PC-3 (cell line): ENCODE data around the gene LRP1B. TPM values are rescaled to one million over a fixed set of nuclear protein-coding genes. Genes with fewer than 3 reads are reported as not detected.

Source experiments
- ATAC-seq: fragments of 200-7000 bp; cut with Tn5 transposase; 2 replicates; pipeline ENCODE4 v1.9.1; 2020; ENCODE audit warnings: mild to moderate bottlenecking, moderate library complexity
- BruUV-seq: library from RNA; stranded (reverse); fragments of 400-500 nt; replicated peaks from 2 replicates; lab custom pipeline; 2021; lab: Mats Ljungman, UMichigan
- CTCF ChIA-PET: fragments of 300-600 bp; sonication (Branson Sonifier 250); formaldehyde crosslinking; loops from one replicate; lab custom pipeline; 2022; ENCODE audit warnings: antibody characterized with exemption; lab: Charles Lee
- POLR2A ChIA-PET: fragments of 300-600 bp; sonication (Branson Sonifier 250); formaldehyde crosslinking; loops from one replicate; lab custom pipeline; 2022; ENCODE audit warnings: antibody characterized with exemption; ENCODE audit not compliant: unreplicated experiment; lab: Charles Lee
- DNase-seq: peaks from one replicate; pipeline ENCODE4 v3.0.0-alpha.2; 2015
- H2AFZ ChIP-seq: fragments of 300-600 bp; sonication (generic); 2 replicates; pipeline ENCODE4 v1.6.0; 2016; ENCODE audit warnings: antibody characterized with exemption, low read length
- H3F3A ChIP-seq: fragments of 300-600 bp; sonication (generic); one replicate; pipeline ENCODE4 v1.6.0; 2017; ENCODE audit warnings: antibody characterized with exemption, low read length, control low read depth, mild to moderate bottlenecking; ENCODE audit not compliant: unreplicated experiment
- H3K27ac ChIP-seq: fragments of 300-600 bp; sonication (generic); 2 replicates; pipeline ENCODE4 v1.5.1; 2016; ENCODE audit warnings: mild to moderate bottlenecking, low read length
- H3K27me3 ChIP-seq: fragments of 300-600 bp; sonication (generic); 2 replicates; pipeline ENCODE4 v1.6.1; 2016; ENCODE audit warnings: low read length, mixed read lengths
- H3K36me3 ChIP-seq: fragments of 300-600 bp; sonication (generic); 2 replicates; pipeline ENCODE4 v1.6.1; 2016; ENCODE audit warnings: low read depth, mixed run types, low read length, mixed read lengths
- H3K4me1 ChIP-seq: fragments of 300-600 bp; sonication (generic); 2 replicates; pipeline ENCODE4 v1.5.1; 2016; ENCODE audit warnings: low read length; ENCODE audit not compliant: insufficient read depth
- H3K4me2 ChIP-seq: fragments of 300-600 bp; sonication (generic); 2 replicates; pipeline ENCODE4 v1.6.0; 2016; ENCODE audit warnings: low read length
- H3K4me3 ChIP-seq: fragments of 300-600 bp; sonication (generic); 2 replicates; pipeline ENCODE4 v1.5.1; 2016; ENCODE audit warnings: mild to moderate bottlenecking, low read length, mixed read lengths
- H3K79me2 ChIP-seq: fragments of 300-600 bp; sonication (generic); 2 replicates; pipeline ENCODE4 v1.6.1; 2017; ENCODE audit warnings: low read length, mixed read lengths
- H3K9ac ChIP-seq: fragments of 300-600 bp; sonication (generic); 2 replicates; pipeline ENCODE4 v1.6.0; 2016; ENCODE audit warnings: mild to moderate bottlenecking, low read length
- H3K9me2 ChIP-seq: fragments of 300-600 bp; sonication (generic); replicated peaks from 2 replicates; pipeline ENCODE4 v1.6.1; 2016; ENCODE audit warnings: mixed run types, low read length, mixed read lengths
- H3K9me3 ChIP-seq: fragments of 300-600 bp; sonication (generic); 2 replicates; pipeline ENCODE4 v1.6.1; 2016; ENCODE audit warnings: low read length, mixed read lengths
- H4K20me1 ChIP-seq: fragments of 300-600 bp; sonication (generic); 2 replicates; pipeline ENCODE4 v1.6.1; 2016; ENCODE audit warnings: low read length, mixed read lengths
- EZH2 ChIP-seq: fragments of 300-600 bp; sonication (generic); IDR thresholded peaks from one replicate; pipeline ENCODE4 v1.6.1; 2017; ENCODE audit warnings: antibody characterized with exemption, mild to moderate bottlenecking, low read length; ENCODE audit not compliant: unreplicated experiment
- EZH2phosphoT487 ChIP-seq: fragments of 300-600 bp; sonication (generic); IDR thresholded peaks from 2 replicates; pipeline ENCODE4 v1.6.1; 2018; ENCODE audit warnings: mild to moderate bottlenecking, antibody characterized with exemption, low read length, borderline replicate concordance
- intact Hi-C: fragments of 100-400 bp; cut with micrococcal nuclease; formaldehyde crosslinking; loops from 2 replicates; pipeline ENCODE4 v1.9.0; 2023
- total RNA-seq: library from RNA; depleted of rRNA; stranded (reverse); fragments of >200 nt; gene quantifications from 2 replicates; pipeline ENCODE4 v1.2.3, GENCODE V29; 2014
- TF ChIP-seq, protein P1 (sequence below): fragments of 300-600 bp; sonication (generic); conservative IDR thresholded peaks from 2 replicates; pipeline ENCODE4 v1.5.1; 2017; ENCODE audit warnings: antibody characterized with exemption, low read depth, mild to moderate bottlenecking, low read length

Gene LRP1B
- total RNA-seq, 1 experiment from 2014 or later, result 0.04 TPM

DNA sequence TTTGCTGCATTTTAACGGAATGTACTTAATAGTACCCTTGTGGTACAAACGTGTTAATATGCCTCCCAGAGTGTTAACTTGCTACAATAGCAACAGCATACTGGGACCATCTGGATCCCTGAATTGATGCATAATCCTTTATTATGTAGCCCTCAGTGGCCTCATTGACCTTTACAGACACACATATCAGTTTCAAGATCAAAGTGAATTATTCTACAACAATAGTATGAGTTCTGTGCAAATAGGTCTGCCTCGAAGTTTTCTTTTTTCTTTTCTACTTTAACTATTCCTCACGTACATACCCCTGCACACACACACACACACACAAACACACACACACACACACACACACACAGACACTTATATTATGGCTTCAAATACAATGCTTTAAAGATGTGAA lies 1622.1 kb downstream of the LRP1B start:
- Histone ChIP-seq H3K27me3 (no peaks in the 10 kb centered on the region), H3K79me2 (no peaks in the 10 kb centered on the region), H3K9me3 (no peaks in the 10 kb centered on the region), H3K4me2 (no peak overlapping the region), H3K27ac (no peak overlapping the region), H3K4me3 (no peak overlapping the region), H3K4me1 (peaks cover 14% of the 10 kb centered on the region), H3F3A (no peaks in the 10 kb centered on the region), H4K20me1 (no peaks in the 10 kb centered on the region), H2AFZ (no peak overlapping the region), H3K9me2 (0 out of 2 replicates have a peak, but pooled peaks cover 5% of the 10 kb centered on the region), H3K9ac (no peak overlapping the region), H3K36me3 (no peaks in the 10 kb centered on the region)
- no TSS peak for BruUV-seq
- TF ChIP-seq, protein P1, sequence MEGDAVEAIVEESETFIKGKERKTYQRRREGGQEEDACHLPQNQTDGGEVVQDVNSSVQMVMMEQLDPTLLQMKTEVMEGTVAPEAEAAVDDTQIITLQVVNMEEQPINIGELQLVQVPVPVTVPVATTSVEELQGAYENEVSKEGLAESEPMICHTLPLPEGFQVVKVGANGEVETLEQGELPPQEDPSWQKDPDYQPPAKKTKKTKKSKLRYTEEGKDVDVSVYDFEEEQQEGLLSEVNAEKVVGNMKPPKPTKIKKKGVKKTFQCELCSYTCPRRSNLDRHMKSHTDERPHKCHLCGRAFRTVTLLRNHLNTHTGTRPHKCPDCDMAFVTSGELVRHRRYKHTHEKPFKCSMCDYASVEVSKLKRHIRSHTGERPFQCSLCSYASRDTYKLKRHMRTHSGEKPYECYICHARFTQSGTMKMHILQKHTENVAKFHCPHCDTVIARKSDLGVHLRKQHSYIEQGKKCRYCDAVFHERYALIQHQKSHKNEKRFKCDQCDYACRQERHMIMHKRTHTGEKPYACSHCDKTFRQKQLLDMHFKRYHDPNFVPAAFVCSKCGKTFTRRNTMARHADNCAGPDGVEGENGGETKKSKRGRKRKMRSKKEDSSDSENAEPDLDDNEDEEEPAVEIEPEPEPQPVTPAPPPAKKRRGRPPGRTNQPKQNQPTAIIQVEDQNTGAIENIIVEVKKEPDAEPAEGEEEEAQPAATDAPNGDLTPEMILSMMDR, result no peak
- TF ChIP-seq EZH2, result no peak
- TF ChIP-seq EZH2phosphoT487, result no peak
- DNase-seq (no peak), ATAC-seq (no peak)
- ChIA-PET CTCF (no interaction called here), POLR2A (no interaction called here)
- intact Hi-C loops, result loop anchor here (10.0 kb wide), 2 partner anchors 116 to 296 kb away; no protein-coding TSS in a partner anchor

DNA sequence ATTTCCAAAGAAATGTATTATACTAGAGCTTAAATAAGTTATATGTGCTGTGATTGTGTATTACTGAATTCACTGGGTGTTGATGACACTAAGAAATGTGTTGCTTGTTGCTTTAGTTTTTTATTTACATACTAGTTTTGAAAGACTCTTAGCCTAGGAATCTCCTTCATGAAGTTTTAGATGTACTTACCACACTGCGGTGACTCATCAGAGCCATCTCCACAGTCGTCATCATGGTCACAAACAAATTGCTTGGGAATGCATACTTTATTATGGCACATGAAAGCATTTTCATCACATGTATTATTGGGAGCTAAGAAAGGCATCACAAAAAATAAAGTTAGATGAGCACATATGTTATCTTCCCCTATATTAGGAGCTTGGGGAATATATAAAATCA lies 1624.2 kb downstream of the LRP1B start:
- Histone ChIP-seq H3K27ac (peak overlapping the region; percentile 53), H2AFZ (no peak overlapping the region), H4K20me1 (no peaks in the 10 kb centered on the region), H3K4me3 (no peak overlapping the region), H3K36me3 (no peaks in the 10 kb centered on the region), H3F3A (peaks cover 4% of the 10 kb centered on the region), H3K79me2 (no peaks in the 10 kb centered on the region), H3K27me3 (no peaks in the 10 kb centered on the region), H3K9me2 (no peaks in the 10 kb centered on the region), H3K4me2 (0 out of 2 replicates have a peak overlapping the region, but pooled peaks have one; percentile 4), H3K9ac (no peak overlapping the region), H3K4me1 (peaks cover 23% of the 10 kb centered on the region), H3K9me3 (no peaks in the 10 kb centered on the region)
- DNase-seq, result peak; percentile 73
- intact Hi-C loops, result loop anchor here (10.0 kb wide), 2 partner anchors 118 to 298 kb away; no protein-coding TSS in a partner anchor
- no peak for TF ChIP-seq EZH2
- TF ChIP-seq, protein P1, result no peak
- TF ChIP-seq EZH2phosphoT487, result no peak
- 0 out of 2 replicates have a peak, but pooled peaks have one; percentile 14 for ATAC-seq
- ChIA-PET POLR2A (interaction anchor here (0.7 kb wide), 1 partner anchor 46 kb away, joined by 4 read pairs; no protein-coding TSS in a partner anchor), CTCF (no interaction called here)
- BruUV-seq, result no TSS peak

DNA sequence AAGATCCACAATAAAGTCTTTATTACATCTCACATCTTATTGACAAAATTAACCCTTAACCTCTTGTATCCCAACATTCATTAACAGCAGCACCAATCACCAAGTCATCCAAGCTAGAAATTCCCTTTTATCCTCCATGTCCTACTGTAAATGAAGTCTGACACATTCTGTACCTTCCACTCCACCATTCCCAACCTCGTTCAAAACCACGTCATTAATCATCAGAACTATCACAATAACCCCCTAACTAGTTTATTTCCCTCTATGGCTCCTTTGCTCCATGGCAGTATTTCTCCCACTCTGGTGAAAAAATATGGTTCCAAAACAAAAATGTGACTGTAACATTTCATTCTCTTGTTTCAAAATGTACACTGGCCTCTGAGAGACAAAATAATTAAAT lies 1626.2 kb downstream of the LRP1B start:
- ChIA-PET POLR2A (no interaction called here), CTCF (no interaction called here)
- Histone ChIP-seq H3K9ac (no peak overlapping the region), H3K4me1 (peaks cover 23% of the 10 kb centered on the region), H2AFZ (0 out of 2 replicates have a peak overlapping the region, but pooled peaks have one; percentile 1), H3K27ac (no peak overlapping the region), H3F3A (peaks cover 4% of the 10 kb centered on the region), H3K36me3 (no peaks in the 10 kb centered on the region), H4K20me1 (no peaks in the 10 kb centered on the region), H3K27me3 (no peaks in the 10 kb centered on the region), H3K4me3 (no peak overlapping the region), H3K9me3 (no peaks in the 10 kb centered on the region), H3K9me2 (no peaks in the 10 kb centered on the region), H3K79me2 (no peaks in the 10 kb centered on the region), H3K4me2 (no peak overlapping the region)
- no TSS peak for BruUV-seq
- intact Hi-C loops, result loop anchor here (5.0 to 10.0 kb wide), 5 partner anchors 120 to 358 kb away; no protein-coding TSS in a partner anchor
- DNase-seq (no peak), ATAC-seq (no peak)
- TF ChIP-seq, protein P1, result no peak
- TF ChIP-seq EZH2 (no peak), EZH2phosphoT487 (no peak)
